Bronchial epithelial cell (primary cell): Measurements from ENCODE around the gene PEMT. TPM values are rescaled to one million over a fixed set of nuclear protein-coding genes. Genes with fewer than 3 reads are reported as not detected.

Experiments used
- DNase-seq: peaks from one replicate; pipeline ENCODE4 v3.0.0-alpha.2; 2010; ENCODE audit warnings: low read depth
- FAIRE-seq: peaks from 2 replicates; lab custom pipeline; 2011; peaks lifted over from hg19 to GRCh38; lab: Jason Lieb, UNC
- H3K27me3 ChIP-seq: 2 replicates; pipeline ENCODE4 v1.5.1; 2011; ENCODE audit warnings: low read length; ENCODE audit not compliant: control insufficient read depth, insufficient read depth
- H3K36me3 ChIP-seq: 2 replicates; pipeline ENCODE4 v1.5.1; 2011; ENCODE audit warnings: low read length; ENCODE audit not compliant: control insufficient read depth, insufficient read depth
- H3K4me3 ChIP-seq: 2 replicates; pipeline ENCODE4 v1.5.1; 2011; ENCODE audit warnings: mild to moderate bottlenecking, low read depth, low read length, control low read depth
- total RNA-seq: library from RNA; depleted of rRNA; stranded (reverse); fragments of >200 nt; gene quantifications from 2 replicates; pipeline ENCODE4 v1.2.1, GENCODE V29; 2014
- TF ChIP-seq, protein P1 (sequence below): IDR thresholded peaks from 2 replicates; pipeline ENCODE4 v1.5.1; 2011; ENCODE audit warnings: mild to moderate bottlenecking, moderate library complexity, low read length, control low read depth, inconsistent platforms; ENCODE audit not compliant: insufficient read depth, severe bottlenecking

The PEMT gene
- total RNA-seq, 1 donor from 2014 or later = 23.4 TPM

GRCh38 chr17:17606416-17607000 is 15.0 kb upstream of the PEMT start:
- H3K27me3 ChIP-seq = peaks cover 2% of the 10 kb centered on the region
- FAIRE-seq (no peak), DNase-seq (no peak)
- TF ChIP-seq, protein P1, sequence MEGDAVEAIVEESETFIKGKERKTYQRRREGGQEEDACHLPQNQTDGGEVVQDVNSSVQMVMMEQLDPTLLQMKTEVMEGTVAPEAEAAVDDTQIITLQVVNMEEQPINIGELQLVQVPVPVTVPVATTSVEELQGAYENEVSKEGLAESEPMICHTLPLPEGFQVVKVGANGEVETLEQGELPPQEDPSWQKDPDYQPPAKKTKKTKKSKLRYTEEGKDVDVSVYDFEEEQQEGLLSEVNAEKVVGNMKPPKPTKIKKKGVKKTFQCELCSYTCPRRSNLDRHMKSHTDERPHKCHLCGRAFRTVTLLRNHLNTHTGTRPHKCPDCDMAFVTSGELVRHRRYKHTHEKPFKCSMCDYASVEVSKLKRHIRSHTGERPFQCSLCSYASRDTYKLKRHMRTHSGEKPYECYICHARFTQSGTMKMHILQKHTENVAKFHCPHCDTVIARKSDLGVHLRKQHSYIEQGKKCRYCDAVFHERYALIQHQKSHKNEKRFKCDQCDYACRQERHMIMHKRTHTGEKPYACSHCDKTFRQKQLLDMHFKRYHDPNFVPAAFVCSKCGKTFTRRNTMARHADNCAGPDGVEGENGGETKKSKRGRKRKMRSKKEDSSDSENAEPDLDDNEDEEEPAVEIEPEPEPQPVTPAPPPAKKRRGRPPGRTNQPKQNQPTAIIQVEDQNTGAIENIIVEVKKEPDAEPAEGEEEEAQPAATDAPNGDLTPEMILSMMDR = no peak
- no peaks in the 10 kb centered on the region for H3K36me3 ChIP-seq
- no peak overlapping the region for H3K4me3 ChIP-seq

- TF ChIP-seq, protein P1 = no peak
- no peaks in the 10 kb centered on the region for H3K36me3 ChIP-seq
- no peak overlapping the region for H3K4me3 ChIP-seq
- H3K27me3 ChIP-seq = peaks cover 2% of the 10 kb centered on the region
- no peak for DNase-seq
- peak; percentile 70 for FAIRE-seq
Observed at GRCh38 chr17:17605729-17606088, 14.2 kb upstream of the PEMT start.

GRCh38 chr17:17605083-17605728 is 13.7 kb upstream of the PEMT start:
- no peak overlapping the region for H3K4me3 ChIP-seq
- DNase-seq (no peak), FAIRE-seq (peak; percentile 76)
- H3K36me3 ChIP-seq = no peaks in the 10 kb centered on the region
- peaks cover 2% of the 10 kb centered on the region for H3K27me3 ChIP-seq
- TF ChIP-seq, protein P1 = no peak

- FAIRE-seq (no peak), DNase-seq (no peak)
- no peaks in the 10 kb centered on the region for H3K36me3 ChIP-seq
- TF ChIP-seq, protein P1 = no peak
- no peak overlapping the region for H3K4me3 ChIP-seq
- peaks cover 2% of the 10 kb centered on the region for H3K27me3 ChIP-seq
Observed at GRCh38 chr17:17603895-17604225, 12.4 kb upstream of the PEMT start.

- Histone ChIP-seq H3K27me3 (peaks cover 2% of the 10 kb centered on the region), H3K36me3 (no peaks in the 10 kb centered on the region), H3K4me3 (no peak overlapping the region)
- DNase-seq = no peak
- TF ChIP-seq, protein P1 = no peak
- FAIRE-seq = no peak
Observed at GRCh38 chr17:17603178-17603894, 11.8 kb upstream of the PEMT start.

DNA sequence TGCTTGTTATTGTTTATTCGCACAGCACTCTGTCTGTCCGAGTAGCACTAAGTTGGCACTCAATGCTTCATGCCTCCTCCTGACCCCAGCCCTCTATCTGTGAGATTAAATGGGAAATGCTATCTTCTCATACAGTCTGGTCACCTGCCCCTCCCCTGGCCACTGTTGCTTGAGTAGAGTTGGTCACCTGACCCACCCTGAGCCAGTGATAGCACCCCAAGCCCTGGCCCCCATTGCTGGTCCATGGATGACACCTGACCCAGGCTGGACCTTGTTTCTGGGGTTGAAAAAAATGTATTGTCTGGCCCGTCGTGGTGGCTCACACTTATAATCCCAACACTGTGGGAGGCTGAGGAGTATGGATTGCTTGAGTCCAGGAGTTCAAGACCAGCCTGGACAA is 8.5 kb upstream of the PEMT start:
- DNase-seq (no peak), FAIRE-seq (no peak)
- TF ChIP-seq, protein P1 = no peak
- H3K4me3 ChIP-seq = no peak overlapping the region
- no peaks in the 10 kb centered on the region for H3K27me3 ChIP-seq
- no peaks in the 10 kb centered on the region for H3K36me3 ChIP-seq
